Stimulated activated CD8-positive, alpha-beta memory T cell treated with anti-CD3 and anti-CD28 coated beads, Interleukin-7, amount 100 ng/mL, for 1 hour (primary cell): Measurements from ENCODE around the gene REXO1.
A peak's percentile ranks its signal among the peaks of the same experiment; 100 is the strongest.
"Not testable (repeated sequence)": the region's sequence is repeated elsewhere in the genome, so short reads cannot be mapped to it uniquely, and the experiment has no call there.

Experiments
- DNase-seq, 2 donors: peaks; one replicate each; pipeline ENCODE4 v3.0.0-alpha.2; 2020; ENCODE audit warnings: low read depth in 2 of 2

Gene REXO1, protein sequence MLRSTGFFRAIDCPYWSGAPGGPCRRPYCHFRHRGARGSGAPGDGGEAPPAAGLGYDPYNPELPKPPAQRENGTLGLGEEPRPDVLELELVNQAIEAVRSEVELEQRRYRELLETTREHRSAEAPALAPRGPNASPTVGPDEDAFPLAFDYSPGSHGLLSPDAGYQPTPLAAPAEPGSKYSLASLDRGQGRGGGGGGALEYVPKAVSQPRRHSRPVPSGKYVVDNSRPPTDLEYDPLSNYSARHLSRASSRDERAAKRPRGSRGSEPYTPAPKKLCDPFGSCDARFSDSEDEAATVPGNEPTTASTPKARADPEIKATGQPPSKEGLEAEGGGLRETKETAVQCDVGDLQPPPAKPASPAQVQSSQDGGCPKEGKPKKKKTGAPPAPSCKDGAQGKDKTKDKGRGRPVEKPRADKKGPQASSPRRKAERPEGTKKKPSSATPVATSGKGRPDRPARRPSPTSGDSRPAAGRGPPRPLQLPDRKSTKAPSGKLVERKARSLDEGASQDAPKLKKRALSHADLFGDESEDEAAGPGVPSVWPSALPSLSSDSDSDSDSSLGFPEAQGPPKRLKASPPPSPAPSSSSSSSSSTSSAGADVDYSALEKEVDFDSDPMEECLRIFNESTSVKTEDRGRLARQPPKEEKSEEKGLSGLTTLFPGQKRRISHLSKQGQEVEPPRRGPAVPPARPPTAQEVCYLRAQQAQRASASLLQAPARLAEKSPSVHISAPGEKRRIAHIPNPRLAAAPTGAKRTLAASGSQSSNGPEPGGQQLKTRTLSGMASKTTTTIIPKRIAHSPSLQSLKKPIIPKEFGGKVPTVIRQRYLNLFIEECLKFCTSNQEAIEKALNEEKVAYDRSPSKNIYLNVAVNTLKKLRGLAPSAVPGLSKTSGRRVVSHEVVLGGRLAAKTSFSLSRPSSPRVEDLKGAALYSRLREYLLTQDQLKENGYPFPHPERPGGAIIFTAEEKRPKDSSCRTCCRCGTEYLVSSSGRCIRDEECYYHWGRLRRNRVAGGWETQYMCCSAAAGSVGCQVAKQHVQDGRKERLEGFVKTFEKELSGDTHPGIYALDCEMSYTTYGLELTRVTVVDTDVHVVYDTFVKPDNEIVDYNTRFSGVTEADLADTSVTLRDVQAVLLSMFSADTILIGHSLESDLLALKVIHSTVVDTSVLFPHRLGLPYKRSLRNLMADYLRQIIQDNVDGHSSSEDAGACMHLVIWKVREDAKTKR

DNA sequence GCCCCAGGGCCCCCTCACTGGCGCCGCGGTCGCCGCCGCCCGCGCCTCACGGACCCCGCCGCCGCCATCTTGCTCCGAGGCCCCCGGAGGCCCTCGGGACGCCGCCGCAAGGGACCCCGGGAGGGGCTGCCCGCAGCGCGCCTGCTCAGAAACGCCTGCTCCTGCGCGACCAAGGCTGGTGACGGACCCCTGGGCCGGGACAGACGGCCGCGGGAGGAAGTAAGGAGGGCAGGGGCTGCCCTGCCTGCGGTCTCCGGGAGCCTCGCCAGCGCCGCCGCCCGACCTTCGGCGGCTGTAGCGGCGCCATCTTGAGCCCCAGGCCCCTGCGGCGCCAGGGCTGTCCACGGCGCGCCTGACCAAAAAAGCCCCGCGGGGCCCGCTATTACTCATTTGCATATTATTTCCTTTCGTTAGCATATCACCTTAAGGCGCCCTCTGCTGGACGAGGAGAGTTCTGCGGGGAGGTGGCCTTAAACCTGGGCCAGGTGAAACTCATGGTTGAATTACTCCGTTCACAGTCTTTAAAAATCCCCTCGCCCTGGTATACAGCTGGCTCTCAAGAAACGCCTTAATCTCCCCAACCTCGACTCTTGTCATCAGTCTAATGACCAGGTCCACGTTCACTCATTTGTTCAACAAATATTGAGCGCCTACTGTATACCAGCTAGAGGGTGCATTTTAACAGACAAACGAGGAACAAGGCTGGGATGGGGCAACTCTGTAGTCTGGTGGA, at the start of gene REXO1:
TSS of gene REXO1 (minus strand) at position 85 of the 733 bp plus-strand sequence. CDS start 125 bp downstream, outside the sequence.
- DNase-seq: peak; percentile 93 to 98

- no peak for DNase-seq
Measured at GRCh38 chr19:1896508-1896907, 48.2 kb upstream of the REXO1 start.

DNA sequence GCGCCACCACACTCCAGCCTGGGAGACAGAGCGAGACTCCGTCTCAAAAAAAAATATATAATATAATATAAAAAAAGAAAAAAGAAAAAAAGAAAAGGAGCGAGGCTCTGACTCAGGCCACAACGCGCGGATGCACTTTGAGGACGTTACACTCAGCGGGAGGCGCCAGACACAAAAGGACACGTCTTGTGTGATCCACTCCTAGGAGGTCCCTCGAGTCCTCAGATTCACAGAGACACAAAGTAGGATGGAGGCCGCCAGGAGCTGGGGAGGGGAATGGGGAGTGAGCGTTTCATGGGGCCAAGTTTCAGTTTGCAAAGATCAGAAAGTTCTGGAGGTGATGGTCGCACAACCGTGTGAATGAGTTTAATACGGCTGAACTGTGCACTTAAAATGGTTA, 45.5 kb upstream of the REXO1 start:
- no peak for DNase-seq

GRCh38 chr19:1889907-1890306, 41.6 kb upstream of the REXO1 start:
- DNase-seq: no peak

DNA sequence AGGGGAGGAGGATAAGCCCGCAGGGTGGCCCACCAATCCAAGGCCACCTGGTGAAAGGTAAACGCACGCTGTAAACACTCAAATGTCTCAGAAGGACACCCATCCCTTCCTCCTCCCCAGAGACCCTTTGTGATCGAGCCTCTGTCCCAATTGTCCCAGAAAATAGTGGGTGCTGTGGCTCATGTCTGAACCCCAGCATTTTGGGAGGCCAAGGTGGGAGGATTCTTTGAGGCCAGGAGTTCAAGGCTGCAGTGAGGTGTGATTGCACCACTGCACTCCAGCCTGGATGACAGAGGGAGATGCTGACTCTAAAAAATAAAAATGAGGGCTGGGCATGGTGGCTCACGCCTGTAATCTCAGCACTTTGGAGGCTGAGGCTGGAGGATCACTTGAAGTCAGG, 40.1 kb upstream of the REXO1 start:
- DNase-seq: no peak

GRCh38 chr19:1886360-1886759, 38.1 kb upstream of the REXO1 start:
- not testable (repeated sequence) for DNase-seq

DNA sequence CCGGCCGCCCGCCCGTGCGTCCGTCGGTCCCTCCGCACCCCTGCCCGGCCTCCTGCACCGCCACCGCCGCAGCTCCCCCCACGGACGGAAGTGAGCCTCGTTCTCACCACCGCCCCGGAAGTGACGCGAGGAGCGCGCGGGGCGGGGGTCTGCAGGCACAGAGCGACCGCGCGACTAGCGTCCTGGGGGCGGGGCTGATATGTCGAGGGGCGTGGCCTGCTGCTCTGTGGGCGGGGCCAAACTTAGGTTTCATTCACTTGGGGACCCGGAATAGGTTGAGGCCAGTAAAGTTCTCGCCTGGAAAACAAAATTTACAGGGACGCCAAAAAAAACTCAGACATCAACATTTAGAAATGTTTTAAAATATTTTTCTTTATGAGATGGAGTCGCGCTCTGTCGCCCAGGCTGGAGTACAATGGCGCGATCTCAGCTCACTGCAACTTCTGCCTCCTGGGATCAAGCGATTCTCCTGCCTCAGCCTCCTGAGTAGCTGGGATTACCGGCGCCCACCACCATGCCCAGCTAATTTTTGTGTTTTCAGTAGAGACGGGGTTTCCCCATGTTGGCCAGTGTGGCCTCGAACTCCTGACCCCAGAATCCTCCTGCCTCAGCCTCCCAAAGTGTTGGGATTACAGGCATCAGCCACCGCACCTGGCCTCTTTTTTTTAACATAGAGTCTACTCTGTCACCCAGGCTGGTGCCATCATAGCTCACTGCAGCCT, 37.3 kb upstream of the REXO1 start, which contains the start of gene ABHD17A:
TSS of gene ABHD17A (minus strand) at position 99 of the 722 bp plus-strand sequence. CDS start 3,930 bp downstream, outside the sequence.
- DNase-seq: peak; percentile 93 to 95

GRCh38 chr19:1884719-1885334, 36.5 kb upstream of the REXO1 start:
- no peak for DNase-seq

DNA sequence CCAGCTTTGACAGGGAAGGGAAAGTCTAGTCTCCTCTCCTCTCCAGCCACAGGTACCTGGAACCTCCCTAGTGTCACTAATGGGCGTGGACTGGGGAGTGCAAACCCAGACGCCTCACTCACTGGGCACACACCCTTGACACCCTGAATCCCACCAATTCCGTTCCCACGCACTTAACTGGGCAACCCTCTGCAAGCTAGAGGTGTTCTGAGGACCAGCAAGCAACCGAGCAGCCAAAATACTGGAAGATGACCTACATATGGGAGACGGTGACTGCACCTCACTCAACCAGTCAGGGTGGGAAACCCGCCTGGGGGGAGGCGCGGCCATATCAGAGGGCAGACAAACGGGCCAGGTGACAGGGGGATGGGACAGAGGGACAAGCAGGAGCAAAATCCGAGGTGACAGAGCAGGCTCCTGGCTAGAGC, 36.0 kb upstream of the REXO1 start:
- no peak for DNase-seq

GRCh38 chr19:1883784-1884183, 35.5 kb upstream of the REXO1 start:
- DNase-seq: no peak

GRCh38 chr19:1882786-1883692, 34.8 kb upstream of the REXO1 start:
- DNase-seq: no peak

- DNase-seq: peak; percentile 52 to 57
Measured at GRCh38 chr19:1882089-1882785, 34.0 kb upstream of the REXO1 start.

DNA sequence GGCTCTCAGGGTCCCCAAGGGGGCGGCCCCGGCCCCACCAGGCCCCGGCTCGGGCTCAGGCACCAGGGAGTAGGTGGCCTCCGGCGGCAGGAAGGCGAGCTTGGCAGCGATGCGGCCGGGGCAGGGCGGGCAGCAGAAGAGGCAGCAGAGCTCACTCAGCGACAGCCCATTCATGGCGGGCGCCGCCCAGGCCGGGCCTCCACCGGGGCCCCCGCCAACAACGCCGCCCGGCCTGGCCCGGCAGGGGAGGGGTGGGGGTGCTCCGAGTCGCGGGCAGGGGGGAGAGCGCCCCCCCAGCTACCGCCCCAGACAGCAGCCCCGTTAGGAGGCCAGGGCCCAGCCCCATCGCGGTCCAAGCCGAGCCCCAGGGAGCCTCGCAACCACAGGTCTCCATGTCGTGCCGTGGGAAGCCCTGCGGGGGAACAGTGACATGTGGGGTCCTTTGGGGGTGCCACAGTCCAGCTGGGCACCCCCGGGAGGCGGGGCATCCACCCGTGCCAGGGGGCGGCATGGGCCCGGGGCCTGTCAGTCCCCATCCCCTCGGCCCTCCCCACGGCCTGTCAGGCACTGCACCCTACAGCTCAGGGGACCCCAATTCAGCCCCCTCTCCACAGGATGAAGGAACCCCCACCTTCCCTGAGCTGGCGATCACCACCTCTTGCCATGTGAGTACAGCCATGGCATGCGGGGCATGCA, 33.3 kb upstream of the REXO1 start:
- DNase-seq: not testable (repeated sequence)

- no peak for DNase-seq
Measured at GRCh38 chr19:1880611-1881392, 32.5 kb upstream of the REXO1 start.

DNA sequence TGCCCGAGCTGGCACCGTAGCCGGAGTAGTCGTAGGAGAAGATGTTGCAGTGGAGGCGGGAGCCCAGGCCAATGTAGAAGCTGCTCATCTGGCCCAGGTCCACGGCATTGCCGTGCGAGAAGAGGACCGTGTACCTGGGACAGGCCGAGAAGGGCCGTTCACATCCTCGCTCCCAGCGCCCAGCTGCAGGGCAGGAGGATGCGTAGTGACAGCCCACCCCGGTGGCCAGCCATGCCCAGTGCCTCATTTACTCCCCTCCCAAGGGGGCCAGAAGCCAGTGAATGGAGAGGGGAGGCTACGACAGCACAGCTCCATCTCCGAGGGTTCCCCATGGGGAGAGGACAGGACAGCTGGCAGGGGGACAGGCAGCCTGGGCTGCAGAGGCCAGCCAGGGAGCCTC, 31.7 kb upstream of the REXO1 start:
- DNase-seq: not testable (repeated sequence)

DNA sequence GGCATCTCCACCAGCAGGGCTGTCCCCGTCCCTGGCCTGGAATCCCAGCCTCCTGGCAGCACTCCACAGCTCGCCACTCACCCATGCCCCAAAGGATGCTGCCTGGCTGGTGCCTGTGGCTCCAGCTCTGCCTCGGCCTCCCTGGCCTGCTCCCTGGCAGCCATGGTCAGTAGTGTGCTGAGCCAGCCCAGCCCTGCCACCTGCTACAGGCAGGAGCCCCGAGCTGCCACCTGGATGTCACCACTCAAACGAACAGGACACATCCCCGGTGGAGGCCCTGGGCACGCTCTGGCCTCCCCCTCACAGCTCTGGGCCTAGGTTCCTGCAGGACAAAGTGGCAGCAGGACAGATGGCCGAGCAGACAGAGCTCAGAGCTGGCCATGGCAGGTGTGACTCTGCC, 30.3 kb upstream of the REXO1 start:
- not testable (repeated sequence) for DNase-seq

GRCh38 chr19:1877280-1877660, 29.0 kb upstream of the REXO1 start:
- not testable (repeated sequence) for DNase-seq
